Measurements from ENCODE around the gene ZFAND6.

Gene ZFAND6

GRCh38 chr15:80174017-80174746, 114.7 kb downstream of the ZFAND6 start:
- H3K4me3 ChIP-seq (ENCODE audit: low read depth, low read length) = no peak overlapping the region
- H3K9ac ChIP-seq (ENCODE audit: low read depth, low read length) = no peak overlapping the region
- H3K9me3 ChIP-seq (ENCODE audit: control insufficient read depth, insufficient read depth, low read length) = no peaks in the 10 kb centered on the region
- no peaks in the 10 kb centered on the region for H3K27me3 ChIP-seq (ENCODE audit: control insufficient read depth, insufficient read depth, low read length)
- H3K4me1 ChIP-seq (ENCODE audit: control insufficient read depth, insufficient read depth, low read length) = no peaks in the 10 kb centered on the region
- H3K36me3 ChIP-seq (ENCODE audit: control insufficient read depth, insufficient read depth, low read length) = peaks cover 11% of the 10 kb centered on the region

GRCh38 chr15:80175436-80175835, 116.0 kb downstream of the ZFAND6 start:
- Histone ChIP-seq H3K36me3 (ENCODE audit: control insufficient read depth, insufficient read depth, low read length) (peaks cover 15% of the 10 kb centered on the region), H3K4me3 (ENCODE audit: low read depth, low read length) (no peak overlapping the region), H3K4me1 (ENCODE audit: control insufficient read depth, insufficient read depth, low read length) (no peaks in the 10 kb centered on the region), H3K27me3 (ENCODE audit: control insufficient read depth, insufficient read depth, low read length) (no peaks in the 10 kb centered on the region), H3K9ac (ENCODE audit: low read depth, low read length) (no peak overlapping the region), H3K9me3 (ENCODE audit: control insufficient read depth, insufficient read depth, low read length) (no peaks in the 10 kb centered on the region)

GRCh38 chr15:80176443-80176842, 117.0 kb downstream of the ZFAND6 start:
- H3K4me1 ChIP-seq (ENCODE audit: control insufficient read depth, insufficient read depth, low read length) = no peaks in the 10 kb centered on the region
- peaks cover 17% of the 10 kb centered on the region for H3K36me3 ChIP-seq (ENCODE audit: control insufficient read depth, insufficient read depth, low read length)
- no peaks in the 10 kb centered on the region for H3K27me3 ChIP-seq (ENCODE audit: control insufficient read depth, insufficient read depth, low read length)
- no peak overlapping the region for H3K4me3 ChIP-seq (ENCODE audit: low read depth, low read length)
- H3K9me3 ChIP-seq (ENCODE audit: control insufficient read depth, insufficient read depth, low read length) = no peaks in the 10 kb centered on the region
- no peak overlapping the region for H3K9ac ChIP-seq (ENCODE audit: low read depth, low read length)

GRCh38 chr15:80177156-80177555, 117.7 kb downstream of the ZFAND6 start:
- Histone ChIP-seq H3K9ac (ENCODE audit: low read depth, low read length) (no peak overlapping the region), H3K4me3 (ENCODE audit: low read depth, low read length) (no peak overlapping the region), H3K36me3 (ENCODE audit: control insufficient read depth, insufficient read depth, low read length) (peaks cover 17% of the 10 kb centered on the region)

GRCh38 chr15:80179025-80179759, 119.7 kb downstream of the ZFAND6 start:
- Histone ChIP-seq H3K36me3 (ENCODE audit: control insufficient read depth, insufficient read depth, low read length) (peaks cover 19% of the 10 kb centered on the region), H3K9me3 (ENCODE audit: control insufficient read depth, insufficient read depth, low read length) (no peaks in the 10 kb centered on the region), H3K4me1 (ENCODE audit: control insufficient read depth, insufficient read depth, low read length) (no peaks in the 10 kb centered on the region), H3K4me3 (ENCODE audit: low read depth, low read length) (no peak overlapping the region), H3K27me3 (ENCODE audit: control insufficient read depth, insufficient read depth, low read length) (no peaks in the 10 kb centered on the region), H3K9ac (ENCODE audit: low read depth, low read length) (no peak overlapping the region)

More at GRCh38 chr15:80177156-80177555, 117.7 kb downstream of the ZFAND6 start:
- no peaks in the 10 kb centered on the region for H3K27me3 ChIP-seq (ENCODE audit: control insufficient read depth, insufficient read depth, low read length)
- H3K4me1 ChIP-seq (ENCODE audit: control insufficient read depth, insufficient read depth, low read length) = no peaks in the 10 kb centered on the region
- H3K9me3 ChIP-seq (ENCODE audit: control insufficient read depth, insufficient read depth, low read length) = no peaks in the 10 kb centered on the region

- Histone ChIP-seq H3K36me3 (ENCODE audit: control insufficient read depth, insufficient read depth, low read length) (peaks cover 17% of the 10 kb centered on the region), H3K4me1 (ENCODE audit: control insufficient read depth, insufficient read depth, low read length) (no peaks in the 10 kb centered on the region), H3K27me3 (ENCODE audit: control insufficient read depth, insufficient read depth, low read length) (no peaks in the 10 kb centered on the region), H3K4me3 (ENCODE audit: low read depth, low read length) (no peak overlapping the region), H3K9ac (ENCODE audit: low read depth, low read length) (no peak overlapping the region), H3K9me3 (ENCODE audit: control insufficient read depth, insufficient read depth, low read length) (no peaks in the 10 kb centered on the region)
Measured at GRCh38 chr15:80179935-80180334, 120.5 kb downstream of the ZFAND6 start.

- H3K4me3 ChIP-seq (ENCODE audit: low read depth, low read length) = no peak overlapping the region
- peaks cover 17% of the 10 kb centered on the region for H3K36me3 ChIP-seq (ENCODE audit: control insufficient read depth, insufficient read depth, low read length)
- no peaks in the 10 kb centered on the region for H3K27me3 ChIP-seq (ENCODE audit: control insufficient read depth, insufficient read depth, low read length)
- no peak overlapping the region for H3K9ac ChIP-seq (ENCODE audit: low read depth, low read length)
- no peaks in the 10 kb centered on the region for H3K9me3 ChIP-seq (ENCODE audit: control insufficient read depth, insufficient read depth, low read length)
- H3K4me1 ChIP-seq (ENCODE audit: control insufficient read depth, insufficient read depth, low read length) = no peaks in the 10 kb centered on the region
Measured at GRCh38 chr15:80180468-80180867, 121.0 kb downstream of the ZFAND6 start.

GRCh38 chr15:80180986-80181385, 121.5 kb downstream of the ZFAND6 start:
- Histone ChIP-seq H3K4me1 (ENCODE audit: control insufficient read depth, insufficient read depth, low read length) (no peaks in the 10 kb centered on the region), H3K9ac (ENCODE audit: low read depth, low read length) (no peak overlapping the region), H3K36me3 (ENCODE audit: control insufficient read depth, insufficient read depth, low read length) (peaks cover 17% of the 10 kb centered on the region), H3K9me3 (ENCODE audit: control insufficient read depth, insufficient read depth, low read length) (no peaks in the 10 kb centered on the region), H3K4me3 (ENCODE audit: low read depth, low read length) (no peak overlapping the region), H3K27me3 (ENCODE audit: control insufficient read depth, insufficient read depth, low read length) (no peaks in the 10 kb centered on the region)

- H3K9me3 ChIP-seq (ENCODE audit: control insufficient read depth, insufficient read depth, low read length) = no peaks in the 10 kb centered on the region
- H3K9ac ChIP-seq (ENCODE audit: low read depth, low read length) = no peak overlapping the region
- no peak overlapping the region for H3K4me3 ChIP-seq (ENCODE audit: low read depth, low read length)
- peaks cover 12% of the 10 kb centered on the region for H3K36me3 ChIP-seq (ENCODE audit: control insufficient read depth, insufficient read depth, low read length)
- no peaks in the 10 kb centered on the region for H3K27me3 ChIP-seq (ENCODE audit: control insufficient read depth, insufficient read depth, low read length)
- no peaks in the 10 kb centered on the region for H3K4me1 ChIP-seq (ENCODE audit: control insufficient read depth, insufficient read depth, low read length)
Measured at GRCh38 chr15:80182611-80183261, 123.3 kb downstream of the ZFAND6 start.

GRCh38 chr15:80183306-80183705, 123.8 kb downstream of the ZFAND6 start:
- no peaks in the 10 kb centered on the region for H3K4me1 ChIP-seq (ENCODE audit: control insufficient read depth, insufficient read depth, low read length)
- no peak overlapping the region for H3K9ac ChIP-seq (ENCODE audit: low read depth, low read length)
- H3K36me3 ChIP-seq (ENCODE audit: control insufficient read depth, insufficient read depth, low read length) = peaks cover 9% of the 10 kb centered on the region
- no peak overlapping the region for H3K4me3 ChIP-seq (ENCODE audit: low read depth, low read length)
- H3K27me3 ChIP-seq (ENCODE audit: control insufficient read depth, insufficient read depth, low read length) = no peaks in the 10 kb centered on the region
- no peaks in the 10 kb centered on the region for H3K9me3 ChIP-seq (ENCODE audit: control insufficient read depth, insufficient read depth, low read length)

GRCh38 chr15:80183886-80184285, 124.4 kb downstream of the ZFAND6 start:
- H3K9me3 ChIP-seq (ENCODE audit: control insufficient read depth, insufficient read depth, low read length) = no peaks in the 10 kb centered on the region
- H3K27me3 ChIP-seq (ENCODE audit: control insufficient read depth, insufficient read depth, low read length) = no peaks in the 10 kb centered on the region
- no peak overlapping the region for H3K9ac ChIP-seq (ENCODE audit: low read depth, low read length)
- peaks cover 8% of the 10 kb centered on the region for H3K36me3 ChIP-seq (ENCODE audit: control insufficient read depth, insufficient read depth, low read length)
- no peak overlapping the region for H3K4me3 ChIP-seq (ENCODE audit: low read depth, low read length)
- H3K4me1 ChIP-seq (ENCODE audit: control insufficient read depth, insufficient read depth, low read length) = no peaks in the 10 kb centered on the region

All from iPS-15b (cell line).